HTR-8/SVneo (cell line): ENCODE measurements around the gene TCP11.

Source experiments
- DNase-seq: peaks from one replicate; pipeline ENCODE4 v3.0.0; 2011; ENCODE audit warnings: low spot score, mixed read lengths; ENCODE audit not compliant: insufficient read length
- FAIRE-seq: peaks from 2 replicates; lab custom pipeline; 2011; peaks lifted over from hg19 to GRCh38; lab: Jason Lieb, UNC

TCP11 gene

DNA sequence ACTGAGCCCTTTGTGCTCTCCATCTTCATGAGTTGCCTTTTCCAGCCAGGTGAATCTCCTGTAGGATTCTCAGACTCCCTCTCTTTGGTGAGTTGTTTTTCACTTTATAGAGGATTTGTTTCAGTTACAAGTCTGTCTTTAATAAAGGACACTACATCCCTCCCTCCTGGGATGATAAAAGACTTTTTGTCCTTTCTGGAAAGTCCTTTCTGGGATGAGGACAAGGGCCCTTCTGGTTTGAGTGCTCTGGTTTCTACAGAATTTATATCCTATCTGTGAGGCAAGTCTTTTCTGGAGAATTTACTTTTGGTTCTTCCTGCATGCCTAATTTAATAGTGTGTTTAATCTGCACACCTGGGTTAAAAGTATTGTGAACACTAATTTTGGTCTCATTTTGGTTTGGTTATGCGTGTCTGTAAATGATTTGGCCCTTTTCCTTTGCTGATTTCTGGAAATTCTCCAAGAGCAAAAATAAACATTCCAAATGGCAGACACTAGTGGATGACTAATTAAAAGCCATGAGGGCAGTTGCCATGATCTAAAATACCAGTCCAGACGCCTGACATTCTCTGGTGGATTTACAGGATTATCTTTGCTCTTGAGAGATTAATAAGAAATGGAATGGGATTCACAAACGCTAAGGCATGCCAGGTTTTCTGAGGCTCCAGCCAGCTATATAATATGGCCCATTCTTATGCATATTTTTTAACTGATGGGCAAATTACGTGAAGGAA lies 44.8 kb downstream of the TCP11 start:
- FAIRE-seq, result no peak

DNA sequence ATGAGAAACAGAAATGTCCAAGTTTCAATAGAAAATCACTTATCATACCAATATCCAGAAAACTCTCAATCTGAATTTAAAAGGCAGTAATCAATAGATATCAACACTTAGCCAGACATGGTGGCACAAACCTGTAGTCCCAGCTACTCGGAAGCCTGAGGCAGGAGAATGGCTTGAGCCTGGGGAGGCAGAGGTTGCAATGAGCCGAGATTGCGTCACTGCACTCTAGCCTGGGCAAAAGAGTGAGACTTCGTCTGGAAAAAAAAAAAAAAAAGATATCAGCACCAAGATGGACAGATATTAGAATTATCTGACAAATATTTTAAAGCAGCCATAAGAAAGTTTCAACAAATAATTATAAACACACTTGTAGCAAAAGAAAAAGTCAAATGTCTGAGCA lies 47.0 kb downstream of the TCP11 start:
- DNase-seq (no peak), FAIRE-seq (no peak)

More for the DNA sequence above, 44.8 kb downstream of the TCP11 start:
- peak; percentile 65 for DNase-seq

DNA sequence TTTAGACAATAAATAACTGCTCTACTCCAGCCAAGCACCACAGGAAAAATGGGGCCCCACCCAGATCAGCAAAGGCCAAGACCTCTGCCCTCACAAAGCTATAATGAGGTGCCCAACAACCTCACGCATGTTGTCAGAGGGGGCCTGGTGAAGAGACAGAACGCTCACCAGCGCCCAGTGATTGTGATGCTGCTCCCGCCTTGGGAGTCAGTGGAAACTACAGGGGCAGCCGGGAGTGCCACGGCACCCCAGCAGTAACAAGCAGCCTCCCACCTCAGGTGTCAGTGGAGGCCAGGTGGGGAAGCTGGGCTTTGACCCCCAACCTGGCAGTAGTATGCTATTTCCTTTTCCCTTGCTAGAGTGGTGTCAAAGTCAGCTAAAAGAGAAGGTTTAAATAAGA lies 47.4 kb downstream of the TCP11 start:
- DNase-seq, result no peak
- no peak for FAIRE-seq

DNA sequence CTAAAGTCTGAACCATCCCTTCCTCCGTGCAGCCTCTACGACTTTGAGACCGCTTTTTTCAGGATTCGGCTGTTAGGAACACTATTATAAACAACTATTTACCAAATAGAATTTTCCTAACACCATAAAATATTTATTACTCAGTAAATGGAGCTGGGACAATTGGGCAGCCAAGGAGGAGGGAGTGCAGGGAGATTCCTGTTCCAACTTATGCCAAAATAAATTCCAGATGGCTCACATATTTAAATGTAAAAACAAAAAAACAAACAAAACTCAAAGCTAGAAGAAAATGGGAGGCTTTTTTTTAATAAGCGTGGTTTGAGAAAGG lies 48.1 kb downstream of the TCP11 start:
- FAIRE-seq, result no peak
- DNase-seq, result no peak

DNA sequence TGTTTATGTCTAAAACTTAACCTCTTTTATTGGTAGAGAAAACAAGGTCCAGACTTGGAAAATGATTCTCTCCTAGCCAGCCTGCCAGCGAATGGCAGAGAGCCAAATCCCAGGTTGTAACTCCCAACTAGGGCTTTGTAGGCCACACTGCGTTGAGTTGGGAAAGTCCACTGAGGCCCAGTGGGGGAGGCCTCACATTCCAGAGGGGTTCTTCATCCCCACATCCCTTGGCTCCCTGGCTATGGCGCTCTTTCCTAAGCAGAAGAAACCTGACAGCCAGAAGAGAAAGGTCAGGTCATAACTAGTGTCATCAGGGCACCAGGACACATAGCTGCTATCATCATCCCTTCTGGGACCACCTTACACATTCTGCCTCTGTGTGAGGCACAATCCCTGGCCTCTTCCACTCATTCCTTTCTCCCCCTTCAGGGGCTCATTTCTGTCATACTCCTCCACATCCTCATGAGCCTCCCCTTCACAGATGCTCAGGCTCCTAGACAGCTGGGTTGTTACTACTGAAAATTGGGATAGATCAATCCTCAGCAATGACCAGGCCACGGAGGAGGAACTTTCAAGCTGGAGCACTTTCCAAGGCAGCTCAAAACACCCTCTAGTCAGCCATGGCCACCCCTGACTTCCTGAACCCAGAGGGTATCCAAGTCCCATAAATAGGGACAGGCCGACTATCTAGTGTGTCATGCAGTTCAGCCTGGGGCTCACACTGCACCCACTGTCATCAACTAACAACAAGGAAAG lies 48.6 kb downstream of the TCP11 start:
- DNase-seq (no peak), FAIRE-seq (no peak)

DNA sequence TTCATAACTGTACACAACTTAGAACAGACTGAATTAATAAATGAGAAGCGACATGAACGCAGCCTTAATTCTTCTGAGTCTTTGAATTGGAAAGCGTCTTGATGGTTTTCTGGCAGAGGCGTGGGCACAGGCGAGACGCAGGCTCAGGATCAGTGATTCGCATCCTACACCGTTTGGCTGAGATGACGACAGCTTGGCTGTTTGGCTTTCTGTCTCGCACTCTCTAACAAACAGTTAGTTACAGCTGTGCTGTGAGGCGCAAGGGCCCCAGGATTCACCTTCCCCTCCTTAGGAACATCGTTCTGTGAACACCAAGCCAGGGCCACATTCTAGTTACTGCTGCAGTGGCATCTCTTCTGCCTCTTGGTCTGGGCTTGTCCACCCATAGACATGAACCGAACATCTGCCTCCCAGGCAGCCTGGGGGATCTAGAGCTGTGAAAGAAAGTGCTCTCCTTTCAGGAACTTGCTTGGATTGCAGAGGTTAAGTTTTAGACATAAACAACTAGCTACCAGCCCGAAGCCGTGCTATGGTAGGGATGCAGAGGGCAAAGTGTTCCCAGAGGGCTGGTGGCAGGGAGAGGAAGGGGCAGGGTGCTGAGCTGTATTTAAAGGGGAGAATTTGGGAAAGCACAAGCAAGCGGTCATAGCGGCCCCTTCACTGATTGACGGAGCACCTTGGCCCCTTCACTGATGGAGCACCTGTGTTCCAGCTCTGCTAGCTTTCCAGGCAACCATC lies 49.6 kb downstream of the TCP11 start:
- DNase-seq (no peak), FAIRE-seq (no peak)

DNA sequence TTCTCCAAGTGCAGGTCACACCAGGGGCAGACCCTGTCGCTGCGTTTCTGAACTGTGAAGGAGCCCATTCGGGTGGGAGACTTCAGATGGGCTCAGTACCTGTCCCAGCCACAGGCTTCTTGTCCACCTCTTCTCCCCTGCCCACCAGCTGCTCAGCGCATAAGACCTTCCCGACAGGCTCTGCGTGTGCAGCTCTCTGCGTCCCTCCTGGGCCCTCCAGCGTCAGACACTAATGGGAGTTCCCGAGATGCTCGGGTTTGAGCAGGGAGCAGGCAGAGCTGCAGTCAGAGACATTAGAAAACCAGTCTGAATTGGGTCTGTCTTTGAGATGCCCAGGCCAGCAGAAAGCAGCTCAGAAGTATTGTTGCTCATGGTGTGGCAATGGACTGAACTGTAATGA lies 50.4 kb downstream of the TCP11 start:
- FAIRE-seq (no peak), DNase-seq (no peak)

DNA sequence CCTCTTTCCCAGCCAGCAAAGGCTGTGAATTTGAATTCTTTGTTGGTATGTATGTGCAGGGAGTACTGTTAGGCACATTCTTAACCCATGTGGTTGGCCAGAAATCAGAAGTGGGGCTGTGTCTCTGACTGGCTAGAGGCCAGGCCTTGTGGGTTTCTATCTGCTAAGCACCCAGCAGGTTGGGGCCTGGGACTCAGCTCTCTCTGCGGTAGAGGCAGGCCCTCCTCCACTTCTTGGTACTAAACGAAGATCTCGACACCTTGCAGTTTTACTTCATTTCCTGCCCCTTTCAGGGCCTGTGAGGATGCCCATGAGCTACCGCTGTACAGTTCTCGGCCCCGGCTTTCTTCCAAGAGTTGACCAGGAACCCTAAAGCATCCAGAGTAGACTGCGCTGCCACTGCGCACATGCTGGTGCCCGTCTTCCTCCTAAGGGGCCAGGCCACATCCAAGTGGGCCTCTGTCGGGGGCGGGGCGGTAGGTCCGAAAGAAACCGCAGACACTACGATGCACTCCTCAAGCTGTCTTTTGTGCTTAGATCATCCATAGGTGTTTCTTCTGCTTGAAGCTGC lies 51.1 kb downstream of the TCP11 start:
- FAIRE-seq (no peak), DNase-seq (no peak)

DNA sequence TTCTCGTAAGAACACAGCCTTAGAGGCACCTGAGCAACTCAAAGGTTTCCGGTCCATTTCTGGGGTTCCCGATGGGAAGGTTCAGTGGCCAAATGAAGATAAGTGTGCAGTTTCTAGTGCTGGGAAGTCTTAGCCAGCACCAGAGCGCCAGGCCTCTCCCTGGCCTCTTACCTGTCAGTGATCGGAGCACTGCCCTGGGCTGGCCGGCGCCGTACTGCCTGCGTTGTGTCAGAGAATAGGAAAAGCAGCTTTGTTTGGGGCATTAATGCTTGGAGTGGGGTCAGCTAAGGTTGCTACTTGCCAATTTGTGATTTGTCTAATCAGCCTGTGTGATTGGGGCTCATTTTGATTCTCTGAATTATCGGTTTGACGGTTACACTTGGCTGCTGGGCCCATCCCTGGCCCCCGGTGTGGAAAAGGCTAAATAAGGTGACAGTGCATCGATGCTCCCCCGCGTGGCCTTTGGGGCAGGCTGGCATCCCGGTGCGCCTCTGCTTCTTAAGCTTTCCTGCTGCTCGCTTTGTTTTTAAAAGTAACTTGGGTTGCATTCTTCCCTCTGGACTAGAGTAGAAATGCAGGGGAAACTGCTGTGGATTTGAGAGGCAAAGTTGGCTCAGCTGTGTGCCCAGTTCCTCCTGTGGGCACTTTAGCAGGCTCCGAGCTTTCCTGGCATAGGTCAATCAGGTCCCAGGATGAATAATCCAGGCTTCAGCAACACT lies 51.8 kb downstream of the TCP11 start:
- DNase-seq, result no peak
- FAIRE-seq, result no peak

DNA sequence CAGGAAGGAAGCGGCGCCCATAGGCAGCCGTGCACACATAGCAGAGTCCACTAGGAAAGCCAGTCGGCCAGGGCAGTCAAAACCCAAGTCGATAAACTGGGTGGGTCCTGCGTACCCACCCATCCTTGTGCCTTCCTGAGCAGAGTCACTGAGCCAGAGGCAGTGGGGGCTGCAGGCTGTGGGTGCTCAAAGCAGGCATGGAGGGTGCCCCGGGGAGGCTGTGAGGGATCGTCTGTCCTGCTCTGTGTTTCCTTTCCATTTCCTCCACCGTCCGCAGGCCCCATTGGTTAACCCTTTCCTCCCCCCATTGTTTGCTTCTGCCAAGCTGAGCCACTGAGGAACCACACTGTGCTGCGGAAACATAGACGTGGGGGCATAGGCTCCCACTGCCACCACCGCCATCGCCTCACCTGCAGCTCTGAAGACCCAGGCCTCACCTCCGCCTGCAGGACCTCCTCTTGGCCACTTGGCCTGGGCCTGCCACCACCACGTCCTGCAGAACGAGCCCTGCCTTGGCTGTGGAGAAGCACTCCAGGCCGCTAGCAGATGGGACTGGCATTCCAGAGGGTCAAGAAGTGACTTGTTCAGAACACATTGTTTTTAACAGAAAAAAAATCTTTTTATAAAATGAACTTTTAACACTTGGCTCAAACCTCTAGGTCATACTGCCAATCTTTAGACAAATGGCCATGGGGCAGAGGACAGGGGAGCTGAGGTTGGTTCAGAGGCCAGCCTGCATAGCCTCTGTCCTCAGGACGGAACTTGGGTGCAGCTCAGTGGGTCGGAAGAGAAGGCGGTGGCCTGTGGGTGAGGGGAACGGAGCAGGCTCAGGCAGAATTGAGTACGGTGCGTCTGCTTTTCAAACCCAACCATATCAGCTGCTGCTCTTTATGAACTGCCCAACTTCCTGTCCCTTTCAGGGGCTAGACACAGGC lies 52.6 kb downstream of the TCP11 start:
- DNase-seq (no peak), FAIRE-seq (no peak)

DNA sequence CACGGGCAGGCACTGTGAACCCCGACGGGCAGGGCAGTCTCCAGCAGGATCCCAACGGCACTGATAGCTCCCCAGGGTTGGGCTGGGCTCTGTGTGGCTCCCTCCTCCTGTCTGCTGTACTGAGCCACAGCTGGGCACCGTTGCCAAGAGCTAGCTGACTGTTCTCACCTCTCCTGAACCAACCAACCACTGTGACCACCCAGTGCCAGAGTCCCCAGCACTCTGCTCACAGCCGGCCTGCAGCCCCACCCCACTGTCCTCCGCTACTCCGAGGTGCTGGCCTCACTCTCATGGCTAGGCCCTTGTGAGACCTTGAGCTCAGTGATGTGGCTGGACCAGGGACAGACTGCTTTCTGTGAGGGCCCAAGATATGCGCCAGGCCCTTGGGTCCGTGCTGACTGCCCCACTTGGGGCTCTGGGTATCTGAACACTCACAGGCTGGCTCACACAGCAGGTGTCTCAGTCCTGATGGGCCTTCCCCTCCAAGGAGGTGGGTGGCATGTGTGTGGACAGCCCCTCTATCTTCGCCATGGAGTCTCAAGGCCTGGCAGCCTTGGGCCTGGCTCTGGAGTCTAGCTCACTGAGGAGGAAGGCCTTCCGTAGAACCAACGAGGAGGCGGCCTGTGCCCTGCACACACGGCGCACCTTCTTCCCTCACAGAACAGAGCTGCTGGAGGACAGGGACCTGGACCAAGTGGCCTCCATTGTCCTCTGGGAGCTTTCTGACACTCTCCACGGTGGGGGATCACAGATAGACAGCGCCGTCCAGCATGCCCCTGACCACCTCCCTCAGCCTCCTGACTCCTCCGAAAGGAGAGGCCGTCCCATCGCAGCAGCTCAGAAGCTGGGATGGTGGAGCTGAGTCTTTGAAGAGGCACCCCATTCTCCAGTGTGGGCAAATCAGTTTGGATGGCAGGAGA lies 53.5 kb downstream of the TCP11 start:
- DNase-seq, result no peak
- FAIRE-seq, result no peak

DNA sequence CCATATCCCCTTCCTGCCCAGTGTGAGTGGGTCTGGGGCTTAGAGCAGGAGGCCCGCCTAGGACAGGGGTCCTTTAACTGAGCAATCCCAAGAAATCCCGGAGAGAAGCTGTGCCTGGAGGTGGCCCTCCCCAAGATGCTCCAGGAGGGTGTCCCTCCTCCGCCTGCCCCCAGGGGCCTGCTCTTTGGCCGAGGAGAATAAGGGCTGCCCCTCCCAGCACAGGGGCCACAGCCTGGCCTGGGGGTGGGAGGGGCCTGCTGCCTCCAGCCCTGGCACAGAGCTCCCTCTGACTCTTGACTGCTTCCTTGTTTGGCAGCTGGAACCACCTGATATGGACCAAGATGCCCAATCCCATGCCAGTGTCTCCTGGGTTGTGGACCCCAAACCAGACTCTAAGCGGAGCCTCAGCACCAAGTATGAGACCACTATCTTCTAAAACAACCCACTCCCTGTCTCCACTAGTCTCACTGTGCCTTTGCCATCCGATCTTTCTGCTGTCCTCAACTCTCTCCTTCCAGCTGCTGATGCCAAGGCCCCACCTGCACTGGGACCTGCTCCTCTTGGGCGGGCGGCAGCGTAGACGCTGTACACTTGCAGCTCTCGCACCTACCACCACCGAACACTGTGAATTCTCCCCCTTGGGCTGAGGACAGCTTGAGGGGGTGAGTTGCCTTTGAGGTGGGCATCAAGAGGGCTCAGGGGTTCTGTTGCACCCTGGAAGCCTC lies 54.3 kb downstream of the TCP11 start:
- DNase-seq (no peak), FAIRE-seq (no peak)

DNA sequence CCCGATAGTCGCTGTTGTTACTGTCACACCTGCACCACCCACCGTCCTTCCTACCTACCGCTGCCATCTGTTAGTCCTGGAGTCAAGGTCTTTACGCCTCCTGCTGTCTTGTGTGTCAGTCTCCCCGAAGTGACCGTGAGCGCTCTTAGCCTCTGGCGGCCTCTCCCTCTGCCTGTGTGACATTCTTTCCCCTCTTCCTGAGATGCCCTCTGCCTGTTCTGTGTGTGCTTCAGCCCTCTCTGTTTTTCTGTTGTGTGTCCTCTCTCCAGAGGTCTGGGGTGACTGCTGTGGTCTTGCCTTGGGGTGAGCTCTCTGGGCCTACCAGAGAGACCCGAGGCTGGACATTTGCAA lies 54.9 kb downstream of the TCP11 start:
- no peak for FAIRE-seq
- DNase-seq, result no peak

DNA sequence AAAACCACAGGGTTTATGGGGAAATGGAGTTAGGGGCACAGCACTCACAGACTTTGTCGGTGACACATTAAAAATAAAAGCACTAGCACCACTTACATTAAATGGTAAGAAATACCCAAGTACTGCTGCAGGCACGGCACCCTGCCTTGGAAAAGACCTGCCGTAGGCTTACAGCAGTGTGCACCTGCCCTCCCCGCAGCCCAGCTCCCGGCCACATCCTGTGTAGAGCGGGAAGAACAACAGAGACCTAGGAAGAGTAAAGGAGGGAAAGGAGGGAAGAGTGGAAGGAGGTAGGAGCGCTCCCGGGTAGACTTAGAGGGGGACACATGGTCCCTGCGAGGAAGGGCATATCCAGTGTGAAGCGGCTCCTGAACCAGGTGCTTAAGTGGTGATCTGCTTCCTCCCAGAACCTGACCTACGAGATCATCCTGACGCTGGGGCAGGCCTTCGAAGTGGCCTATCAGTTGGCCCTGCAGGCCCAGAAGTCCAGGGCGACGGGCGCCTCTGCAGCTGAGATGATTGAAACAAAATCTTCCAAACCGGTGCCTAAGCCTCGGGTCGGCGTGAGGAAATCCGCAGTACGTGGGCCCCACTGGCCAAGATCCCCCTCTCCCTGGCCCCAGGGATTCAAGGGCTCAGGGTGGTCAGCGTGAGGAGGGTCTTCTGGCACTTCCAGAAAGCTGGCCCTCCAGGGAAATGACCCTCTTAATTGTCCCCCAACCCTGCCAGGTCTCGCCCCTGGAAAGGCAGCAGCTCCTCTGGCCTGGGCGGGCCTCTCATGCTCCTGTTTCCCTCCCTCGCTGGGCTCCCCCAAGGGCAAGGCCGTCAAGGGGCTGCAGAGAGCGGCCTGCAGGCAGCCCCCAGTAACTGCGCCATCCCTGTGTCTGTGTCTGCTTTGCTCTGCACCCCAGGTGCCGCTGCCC lies 55.5 kb downstream of the TCP11 start:
- DNase-seq (no peak), FAIRE-seq (no peak)

DNA sequence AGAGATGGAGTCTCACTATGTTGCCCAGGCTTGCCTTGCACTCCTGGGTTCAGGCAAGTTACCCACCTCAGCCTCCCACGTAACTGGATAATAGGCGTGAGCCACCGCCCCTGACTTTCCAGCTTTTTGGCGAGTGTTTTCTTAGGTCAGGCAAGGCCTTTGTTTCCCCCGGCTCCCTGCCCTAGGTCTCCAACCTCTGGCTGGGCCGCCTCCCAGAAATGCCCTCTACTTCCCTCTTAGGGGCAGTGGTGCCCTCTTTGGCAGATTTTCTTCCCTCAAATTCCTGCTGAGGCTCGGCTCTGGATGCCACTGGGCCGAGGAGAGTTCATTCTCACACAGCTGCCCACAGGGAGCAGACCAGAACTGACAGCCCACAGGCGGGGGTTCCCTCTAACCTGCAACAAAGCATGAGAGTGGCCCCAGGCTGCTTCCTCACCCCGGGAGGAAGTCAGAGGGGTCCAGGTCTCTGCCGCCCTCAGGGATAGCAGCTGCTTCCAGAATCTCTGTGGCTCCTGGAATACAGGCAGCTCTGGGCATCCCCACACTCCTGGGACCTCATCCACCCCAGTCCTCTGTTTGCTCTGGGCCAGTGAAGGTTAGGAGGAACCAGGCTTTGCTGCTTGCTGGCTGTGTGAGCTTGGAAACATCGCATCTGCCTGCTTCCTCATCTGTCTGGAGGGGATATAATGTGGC lies 56.5 kb downstream of the TCP11 start:
- DNase-seq, result no peak
- FAIRE-seq, result no peak

DNA sequence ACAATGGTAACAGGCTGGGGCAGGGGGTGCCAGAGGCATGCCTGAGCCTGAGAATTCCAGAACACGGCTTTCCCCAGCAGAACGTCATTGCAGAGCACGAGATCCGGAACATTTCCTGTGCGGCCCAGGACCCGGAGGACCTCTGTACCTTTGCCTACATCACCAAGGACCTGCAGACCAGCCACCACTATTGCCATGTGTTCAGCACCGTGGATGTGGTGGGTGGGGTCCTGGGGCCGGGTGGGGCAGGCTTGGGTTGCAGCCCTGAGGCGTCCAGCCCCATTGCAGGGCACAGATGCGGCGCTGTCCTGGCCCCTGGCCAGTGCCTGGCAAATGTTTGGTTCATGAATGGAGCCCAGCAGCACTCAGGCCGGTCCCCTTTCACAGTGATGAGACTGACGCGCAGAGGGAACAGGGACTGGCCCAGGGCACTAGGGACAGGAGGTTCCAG lies 57.1 kb downstream of the TCP11 start:
- FAIRE-seq (no peak), DNase-seq (no peak)
